HPDE6-E6E7 (cell line): Measurements from ENCODE around the gene C1orf87.

ENCODE experiments used
- DNase-seq: peaks from one replicate; pipeline ENCODE4 v3.0.0; 2011; ENCODE audit warnings: missing footprints; ENCODE audit errors: extremely low spot score

Gene C1orf87

GRCh38 chr1:60059468-60059867 is 14.1 kb downstream of the C1orf87 start:
- no peak for DNase-seq

GRCh38 chr1:60055336-60055735 is 18.2 kb downstream of the C1orf87 start:
- no peak for DNase-seq

- no peak for DNase-seq
Observed at GRCh38 chr1:60054374-60054773, 19.2 kb downstream of the C1orf87 start.

DNA sequence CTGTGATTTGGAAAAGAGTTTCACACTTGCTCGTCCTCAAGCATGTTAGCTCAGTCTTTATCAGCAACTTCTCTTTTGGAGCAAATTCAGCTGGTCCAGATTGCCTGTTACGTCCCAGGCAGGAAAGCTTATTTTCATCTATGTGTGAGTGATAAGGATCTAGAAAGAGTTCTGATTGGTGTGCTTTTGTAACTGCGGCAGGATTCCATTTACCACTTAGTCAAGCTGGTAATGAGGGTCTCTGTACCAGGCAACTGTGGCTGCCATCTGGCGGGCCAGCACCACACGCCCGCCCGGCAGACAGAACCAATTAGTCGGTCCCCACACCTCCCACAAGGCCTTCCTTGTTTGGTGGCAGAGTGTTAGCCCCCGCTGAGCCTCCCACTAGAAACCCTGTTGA is 21.0 kb downstream of the C1orf87 start:
- DNase-seq: no peak

- no peak for DNase-seq
Observed at GRCh38 chr1:60051191-60051590, 22.4 kb downstream of the C1orf87 start.

DNA sequence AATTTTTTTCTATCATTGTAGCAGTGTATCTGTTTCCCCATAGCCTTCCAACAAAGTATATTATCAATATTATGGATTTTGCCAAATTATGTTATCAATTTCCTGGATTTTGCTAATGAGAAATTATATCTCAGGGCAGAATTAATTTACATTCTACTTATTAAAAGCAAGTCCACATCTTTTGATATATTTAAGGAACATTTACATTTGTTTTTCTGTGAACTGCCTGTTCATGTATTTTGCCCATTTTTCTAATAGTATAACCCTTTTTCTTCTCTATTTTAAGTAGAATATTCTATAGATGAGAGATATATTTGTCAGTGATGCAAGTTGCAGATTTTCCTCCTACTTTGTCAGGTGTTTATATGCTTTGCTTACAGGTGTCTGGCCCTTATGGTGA is 24.4 kb downstream of the C1orf87 start:
- no peak for DNase-seq

DNA sequence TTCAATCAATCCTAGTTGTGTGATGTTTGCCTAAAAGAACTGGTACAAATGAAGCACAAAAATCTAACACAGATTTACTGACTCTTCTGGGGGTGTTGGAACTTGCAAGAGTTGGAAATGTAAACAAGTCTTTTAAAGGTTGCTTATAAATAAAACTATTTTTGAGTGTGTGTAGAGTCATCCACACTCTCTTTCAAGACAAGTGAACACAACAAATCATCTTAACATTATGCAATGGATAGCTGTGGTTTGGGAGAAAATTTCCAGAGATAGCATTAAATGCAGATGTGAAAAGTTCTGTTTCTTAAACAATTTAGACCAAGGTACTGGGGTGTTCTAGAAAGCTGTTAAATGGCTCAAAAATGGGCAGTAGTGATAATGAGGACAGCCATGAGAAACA is 28.7 kb downstream of the C1orf87 start:
- DNase-seq: no peak

- no peak for DNase-seq
Observed at GRCh38 chr1:60041783-60042182, 31.8 kb downstream of the C1orf87 start.

- DNase-seq: no peak
Observed at GRCh38 chr1:60037669-60038068, 35.9 kb downstream of the C1orf87 start.

DNA sequence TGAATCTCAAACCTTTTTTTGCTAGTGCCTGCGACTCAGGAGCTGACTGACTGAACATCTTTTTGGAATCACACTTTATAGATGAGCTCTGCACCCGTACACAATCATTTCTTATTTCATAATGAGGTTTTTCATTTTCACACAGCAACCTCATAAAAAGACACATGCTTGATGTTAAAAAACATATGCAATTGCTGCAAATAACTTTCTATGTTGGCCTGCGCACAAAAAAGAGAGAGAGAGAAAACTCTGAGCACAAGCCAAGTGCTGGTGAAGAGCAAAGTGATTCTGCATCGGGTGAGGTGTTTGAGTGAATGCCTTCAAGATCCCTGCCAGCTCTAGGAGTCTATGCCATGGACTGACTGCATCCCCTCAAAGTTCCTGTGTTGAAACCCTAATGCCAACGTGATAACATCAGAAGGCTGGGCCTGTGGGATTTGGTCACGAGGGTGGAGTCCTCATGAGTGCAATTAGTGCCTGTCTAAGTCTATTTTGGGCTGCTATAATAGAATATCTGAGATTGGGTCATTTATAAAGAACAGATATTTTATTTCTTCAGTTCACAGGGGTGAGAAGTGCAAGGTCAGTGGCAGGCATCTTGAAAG is 36.6 kb downstream of the C1orf87 start:
- DNase-seq: no peak

DNA sequence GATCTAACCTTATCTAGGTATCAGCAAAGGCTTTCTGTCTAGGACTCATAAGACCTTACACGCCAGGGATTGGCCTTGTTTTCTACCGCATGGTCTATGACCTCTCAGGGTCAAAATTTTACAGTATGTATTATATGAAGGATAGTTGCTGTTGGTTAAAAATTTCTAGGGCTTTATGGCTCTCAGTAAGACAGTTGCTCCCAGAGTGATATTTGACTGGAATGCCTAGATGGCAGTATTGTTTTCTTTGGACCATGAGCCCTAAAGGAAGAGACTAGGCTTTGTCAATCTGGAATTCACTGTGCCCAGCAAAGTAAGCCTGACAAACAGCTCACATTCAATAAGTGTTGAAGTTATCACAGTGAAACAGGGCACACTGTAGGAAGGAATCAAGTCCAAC is 37.6 kb downstream of the C1orf87 start:
- no peak for DNase-seq

DNA sequence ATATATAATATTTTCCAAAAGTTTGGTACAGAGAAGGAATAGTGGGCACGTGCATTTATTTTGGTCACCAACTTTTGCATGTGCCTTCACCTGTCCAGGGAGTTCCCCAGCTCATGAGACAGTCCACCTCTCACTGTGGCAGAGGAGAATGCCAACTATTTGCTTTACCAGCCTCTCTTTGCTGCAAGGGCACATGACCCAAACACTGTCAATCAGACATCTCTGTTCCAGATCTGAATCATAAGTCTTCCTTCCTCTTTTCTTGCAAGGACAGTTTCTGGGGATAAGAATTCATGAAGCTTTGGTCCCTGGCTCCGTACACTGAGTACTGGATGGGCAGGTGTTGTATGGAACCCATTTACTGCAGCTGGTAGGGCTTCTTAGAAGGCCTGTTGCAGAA is 38.6 kb downstream of the C1orf87 start:
- DNase-seq: no peak

- no peak for DNase-seq
Observed at GRCh38 chr1:60033066-60033465, 40.5 kb downstream of the C1orf87 start.

DNA sequence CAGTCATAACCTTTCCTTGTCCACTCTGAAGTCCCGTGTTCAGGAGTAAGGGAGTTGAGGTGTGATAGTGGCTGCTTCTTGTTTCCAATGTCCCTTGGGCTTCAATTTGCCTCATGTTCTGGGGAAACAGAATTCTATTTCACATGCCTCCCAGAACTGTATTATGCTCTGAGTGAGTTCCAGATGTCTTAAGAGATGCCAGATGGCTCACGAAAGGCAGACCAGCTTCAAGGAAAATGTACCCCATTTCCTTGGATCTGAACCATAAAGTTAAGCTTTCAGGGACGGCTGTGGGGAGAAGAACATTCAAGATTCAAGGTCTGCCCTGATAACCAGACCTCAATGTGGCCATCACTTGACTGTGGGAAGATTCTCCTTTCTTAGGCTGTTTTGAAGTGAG is 42.4 kb downstream of the C1orf87 start:
- no peak for DNase-seq

GRCh38 chr1:60025552-60025951 is 48.0 kb downstream of the C1orf87 start:
- no peak for DNase-seq

DNA sequence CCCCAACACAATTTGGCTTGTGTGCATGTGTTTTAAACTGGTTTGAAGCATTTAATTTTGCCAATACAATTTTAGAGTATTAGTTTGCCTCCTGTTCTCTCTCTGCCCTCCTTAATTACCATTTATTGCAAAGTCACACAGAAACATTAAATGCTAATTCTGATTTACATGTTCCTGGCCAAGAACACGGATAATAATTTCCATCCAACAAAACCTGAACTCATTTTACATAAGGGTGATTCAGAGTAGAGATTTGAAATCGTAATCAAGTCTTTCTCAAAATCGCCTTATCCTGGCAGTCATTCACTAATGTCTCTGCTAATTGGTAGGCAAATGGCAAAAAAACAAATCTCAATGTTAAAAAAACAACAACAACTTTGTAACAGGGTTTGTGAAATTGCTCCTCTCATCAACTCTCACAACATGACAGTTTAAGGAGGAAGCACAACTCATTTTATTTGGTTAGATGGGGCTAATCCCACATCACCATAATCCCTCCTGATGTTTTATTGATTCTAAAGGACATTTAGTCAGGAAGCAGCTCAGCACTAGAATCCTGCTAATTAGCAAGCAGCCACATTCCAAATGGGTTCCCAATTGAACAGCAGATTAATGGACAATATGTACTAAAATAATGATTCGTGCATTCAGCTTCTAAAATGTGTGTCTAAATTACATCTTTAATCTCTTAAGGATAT is 55.9 kb downstream of the C1orf87 start:
- no peak for DNase-seq

DNA sequence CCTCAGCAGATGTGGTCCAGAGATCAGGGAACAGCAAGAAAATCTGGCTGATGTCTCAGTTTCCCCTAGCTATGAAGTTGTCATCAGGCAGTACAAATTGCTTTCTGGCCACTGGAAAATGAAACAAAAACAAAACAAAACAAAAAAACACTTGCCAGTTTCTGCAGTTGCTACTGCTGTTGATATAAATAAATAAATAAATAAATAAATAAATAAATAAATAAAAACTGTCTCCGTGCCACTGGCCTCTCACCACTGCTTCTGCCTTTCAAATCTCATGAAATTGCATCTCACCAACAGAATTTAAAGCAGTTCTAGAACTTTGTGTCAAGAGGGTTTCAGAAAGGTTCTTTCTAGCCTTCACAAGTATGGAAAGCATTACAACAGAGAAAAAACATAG is 62.9 kb downstream of the C1orf87 start:
- no peak for DNase-seq

DNA sequence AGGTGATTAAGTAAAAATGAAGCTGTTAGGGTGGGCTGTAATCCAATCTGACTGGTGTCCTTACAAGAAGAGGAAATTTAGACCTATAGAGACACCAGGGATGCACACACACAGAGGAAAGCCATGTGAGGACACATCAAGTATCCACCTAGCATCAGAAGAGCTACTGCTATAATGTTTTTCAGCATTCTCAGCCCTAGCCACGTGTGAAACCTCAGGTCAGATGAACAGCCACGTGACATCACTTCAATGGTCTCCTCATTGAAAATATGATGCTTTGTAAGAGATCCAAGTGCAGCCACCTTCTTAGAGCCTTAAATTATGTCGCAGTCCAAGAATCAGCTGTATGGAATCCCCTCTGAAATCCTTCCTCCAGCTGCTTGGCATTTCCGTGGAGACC is 65.1 kb downstream of the C1orf87 start:
- DNase-seq: no peak

GRCh38 chr1:60000625-60001024 is 72.9 kb downstream of the C1orf87 start:
- DNase-seq: no peak

DNA sequence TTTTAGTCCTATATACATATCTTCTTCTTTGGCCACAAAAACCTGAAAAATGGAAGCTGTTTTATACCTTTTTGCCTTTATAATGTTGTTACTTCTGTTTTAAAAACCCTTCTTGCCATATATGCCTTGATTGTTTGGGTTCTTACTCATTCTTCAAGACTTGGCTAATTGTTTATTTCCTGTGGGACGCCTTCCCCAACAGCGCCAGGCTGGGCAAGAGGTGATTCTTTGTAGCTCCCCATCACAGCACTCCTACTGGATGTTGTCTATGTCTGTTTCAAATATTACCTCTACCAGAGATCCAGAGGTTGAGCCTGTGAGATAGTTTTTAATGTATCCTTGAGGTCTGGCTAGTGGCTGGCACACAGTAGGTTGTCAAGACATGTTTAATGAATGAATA is 73.8 kb downstream of the C1orf87 start:
- no peak for DNase-seq

DNA sequence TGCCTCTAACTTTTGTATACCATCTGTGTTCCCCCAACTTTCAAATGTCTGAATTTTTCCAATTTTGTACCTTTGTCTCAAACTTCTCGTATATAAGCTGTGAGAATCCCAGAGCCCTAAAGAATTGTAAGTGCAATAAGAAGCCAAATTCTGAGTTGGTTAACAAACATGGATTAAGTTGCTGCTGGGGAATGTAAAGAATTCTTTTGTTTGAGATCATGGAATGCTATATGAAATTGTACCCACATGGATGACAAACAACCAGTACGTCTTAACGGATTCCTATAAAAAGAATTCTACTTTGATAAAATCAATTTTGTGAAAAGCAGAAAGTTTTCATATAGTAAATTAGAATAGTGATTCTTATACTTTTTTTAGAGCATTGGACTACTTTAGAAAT is 74.6 kb downstream of the C1orf87 start:
- DNase-seq: no peak

DNA sequence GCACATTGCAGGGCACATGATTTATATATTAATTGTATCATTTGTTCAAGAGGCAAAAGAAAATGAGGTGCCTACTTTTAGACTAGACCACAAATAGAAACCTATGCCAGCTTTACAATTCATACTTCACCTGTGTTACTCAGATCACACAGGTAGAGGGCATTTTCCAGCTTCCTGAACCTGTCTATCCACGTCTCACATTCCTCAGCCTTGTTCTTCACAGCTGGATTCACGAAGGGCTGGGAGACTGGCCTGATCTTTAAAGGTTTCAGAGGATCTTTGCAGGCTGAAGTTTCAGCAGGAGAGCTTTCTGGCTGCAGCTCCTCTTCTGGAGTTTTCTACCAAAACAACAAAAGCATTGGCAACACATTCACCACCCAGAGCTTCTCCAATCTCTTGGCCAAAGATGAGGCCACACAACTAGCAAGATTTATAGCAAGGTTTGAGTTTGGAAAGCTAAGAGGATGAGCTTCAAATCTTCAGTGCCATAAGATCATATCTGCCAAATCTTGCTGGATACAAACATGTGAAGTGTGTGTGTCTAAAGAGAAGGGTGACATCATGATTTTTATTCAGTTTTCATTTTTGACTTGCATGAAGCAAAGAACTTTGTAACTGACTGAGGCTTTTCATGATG is 76.0 kb downstream of the C1orf87 start:
- no peak for DNase-seq
